Measurements from ENCODE around the gene TNFRSF25.
"Not testable (repeated sequence)": the region's sequence is repeated elsewhere in the genome, so short reads cannot be mapped to it uniquely, and the experiment has no call there.

TNFRSF25 gene

GRCh38 chr1:6444377-6444776 lies 21.6 kb downstream of the TNFRSF25 start:
- H3K9me3 ChIP-seq (ENCODE audit: low read depth, low read length) = no peaks in the 10 kb centered on the region
- H3K9ac ChIP-seq (ENCODE audit: insufficient read length) = no peak overlapping the region
- no peaks in the 10 kb centered on the region for H3K36me3 ChIP-seq (ENCODE audit: insufficient read depth, low read length)
- H3K4me3 ChIP-seq = no peak overlapping the region
- DNase-seq (ENCODE audit: low read depth, low spot score) = no peak
- no peak for TF ChIP-seq EZH2 (IDR thresholded peaks at IDR 0.05)
- no peak for TF ChIP-seq FOXP2 (optimal IDR thresholded peaks at IDR 0.05; ENCODE audit: control extremely low read depth, extremely low read length, insufficient read depth)
- no peak for TF ChIP-seq POLR2AphosphoS5 (IDR thresholded peaks at IDR 0.05; ENCODE audit: borderline replicate concordance, low read depth, low read length)
- no peak overlapping the region for H3K27ac ChIP-seq

GRCh38 chr1:6443339-6444115 lies 22.4 kb downstream of the TNFRSF25 start:
- Histone ChIP-seq H3K27ac (no peak overlapping the region), H3K9ac (ENCODE audit: insufficient read length) (no peak overlapping the region), H3K9me3 (ENCODE audit: low read depth, low read length) (no peaks in the 10 kb centered on the region), H3K36me3 (ENCODE audit: insufficient read depth, low read length) (no peaks in the 10 kb centered on the region), H3K4me3 (no peak overlapping the region)
- no peak for DNase-seq (ENCODE audit: low read depth, low spot score)
- TF ChIP-seq EZH2 (IDR thresholded peaks at IDR 0.05) = no peak
- TF ChIP-seq POLR2AphosphoS5 (IDR thresholded peaks at IDR 0.05; ENCODE audit: borderline replicate concordance, low read depth, low read length) = no peak
- no peak for TF ChIP-seq FOXP2 (optimal IDR thresholded peaks at IDR 0.05; ENCODE audit: control extremely low read depth, extremely low read length, insufficient read depth)

- no peak for DNase-seq (ENCODE audit: low read depth, low spot score)
- Histone ChIP-seq H3K9me3 (ENCODE audit: low read depth, low read length) (no peaks in the 10 kb centered on the region), H3K27ac (no peak overlapping the region), H3K4me3 (no peak overlapping the region), H3K36me3 (ENCODE audit: insufficient read depth, low read length) (no peaks in the 10 kb centered on the region), H3K9ac (ENCODE audit: insufficient read length) (no peak overlapping the region)
- TF ChIP-seq EZH2 (IDR thresholded peaks at IDR 0.05) (no peak), POLR2AphosphoS5 (IDR thresholded peaks at IDR 0.05; ENCODE audit: borderline replicate concordance, low read depth, low read length) (no peak), FOXP2 (optimal IDR thresholded peaks at IDR 0.05; ENCODE audit: control extremely low read depth, extremely low read length, insufficient read depth) (no peak)
Measured at GRCh38 chr1:6441586-6441985, 24.4 kb downstream of the TNFRSF25 start.

GRCh38 chr1:6440198-6441126 lies 25.5 kb downstream of the TNFRSF25 start:
- no peaks in the 10 kb centered on the region for H3K9me3 ChIP-seq (ENCODE audit: low read depth, low read length)
- DNase-seq (ENCODE audit: low read depth, low spot score) = no peak
- no peaks in the 10 kb centered on the region for H3K36me3 ChIP-seq (ENCODE audit: insufficient read depth, low read length)
- H3K9ac ChIP-seq (ENCODE audit: insufficient read length) = no peak overlapping the region
- TF ChIP-seq FOXP2 (optimal IDR thresholded peaks at IDR 0.05; ENCODE audit: control extremely low read depth, extremely low read length, insufficient read depth) (no peak), POLR2AphosphoS5 (IDR thresholded peaks at IDR 0.05; ENCODE audit: borderline replicate concordance, low read depth, low read length) (no peak), EZH2 (IDR thresholded peaks at IDR 0.05) (no peak)
- H3K27ac ChIP-seq = no peak overlapping the region
- peak overlapping the region; percentile 58 for H3K4me3 ChIP-seq

- no peaks in the 10 kb centered on the region for H3K9me3 ChIP-seq (ENCODE audit: low read depth, low read length)
- H3K36me3 ChIP-seq (ENCODE audit: insufficient read depth, low read length) = no peaks in the 10 kb centered on the region
- DNase-seq (ENCODE audit: low read depth, low spot score) = no peak
- no peak overlapping the region for H3K4me3 ChIP-seq
- no peak overlapping the region for H3K9ac ChIP-seq (ENCODE audit: insufficient read length)
- H3K27ac ChIP-seq = no peak overlapping the region
- TF ChIP-seq FOXP2 (optimal IDR thresholded peaks at IDR 0.05; ENCODE audit: control extremely low read depth, extremely low read length, insufficient read depth) (no peak), POLR2AphosphoS5 (IDR thresholded peaks at IDR 0.05; ENCODE audit: borderline replicate concordance, low read depth, low read length) (no peak), EZH2 (IDR thresholded peaks at IDR 0.05) (no peak)
Measured at GRCh38 chr1:6438047-6438525, 27.9 kb downstream of the TNFRSF25 start.

- not testable (repeated sequence) for DNase-seq (ENCODE audit: low read depth, low spot score); H3K36me3 ChIP-seq (ENCODE audit: insufficient read depth, low read length); H3K9ac ChIP-seq (ENCODE audit: insufficient read length); H3K27ac ChIP-seq; H3K9me3 ChIP-seq (ENCODE audit: low read depth, low read length); H3K4me3 ChIP-seq
Measured at GRCh38 chr1:6437012-6437700, 28.8 kb downstream of the TNFRSF25 start.

GRCh38 chr1:6436277-6436676 lies 29.7 kb downstream of the TNFRSF25 start:
- not testable (repeated sequence) for H3K9ac ChIP-seq (ENCODE audit: insufficient read length); H3K27ac ChIP-seq; H3K9me3 ChIP-seq (ENCODE audit: low read depth, low read length); DNase-seq (ENCODE audit: low read depth, low spot score); H3K4me3 ChIP-seq; H3K36me3 ChIP-seq (ENCODE audit: insufficient read depth, low read length)

- Histone ChIP-seq H3K27ac (no peak overlapping the region), H3K9me3 (ENCODE audit: low read depth, low read length) (no peaks in the 10 kb centered on the region), H3K4me3 (no peak overlapping the region), H3K9ac (ENCODE audit: insufficient read length) (no peak overlapping the region), H3K36me3 (ENCODE audit: insufficient read depth, low read length) (no peaks in the 10 kb centered on the region)
- no peak for DNase-seq (ENCODE audit: low read depth, low spot score)
- TF ChIP-seq POLR2AphosphoS5 (IDR thresholded peaks at IDR 0.05; ENCODE audit: borderline replicate concordance, low read depth, low read length) = no peak
- TF ChIP-seq FOXP2 (optimal IDR thresholded peaks at IDR 0.05; ENCODE audit: control extremely low read depth, extremely low read length, insufficient read depth) = no peak
- no peak for TF ChIP-seq EZH2 (IDR thresholded peaks at IDR 0.05)
Measured at GRCh38 chr1:6435547-6435946, 30.4 kb downstream of the TNFRSF25 start.
